Esophagus muscularis mucosa (tissue), 4 donors: Measurements from ENCODE around the gene POU3F1. TPM values are rescaled to one million over a fixed set of nuclear protein-coding genes. Genes with fewer than 3 reads are reported as not detected.
A peak's percentile ranks its signal among the peaks of the same experiment; 100 is the strongest.

Source experiments
- DNase-seq: peaks from one replicate; pipeline ENCODE4 v3.0.0-alpha.2; 2017; ENCODE audit errors: extremely low spot score
- H3K27ac ChIP-seq, 4 donors: fragments of 200-600 bp; sonication (generic); replicated peaks in 1 of 4; 1 replicate in 3 of 4; 2 replicates in 1 of 4; pipeline ENCODE4 v1.5.1; 2016 to 2019; ENCODE audit warnings: mild to moderate bottlenecking in 1 of 4
- H3K27me3 ChIP-seq, 4 donors: fragments of 200-600 bp; sonication (generic); one replicate each; pipeline versions ENCODE4 v1.5.1 to v1.6.0; 2016 to 2019
- H3K36me3 ChIP-seq, 4 donors: fragments of 200-600 bp; sonication (generic); one replicate each; pipeline ENCODE4 v1.5.1; 2016 to 2019
- H3K4me1 ChIP-seq, 4 donors: fragments of 200-600 bp; sonication (generic); one replicate each; pipeline ENCODE4 v1.5.1; 2016 to 2019
- H3K4me3 ChIP-seq, 4 donors: fragments of 200-600 bp; sonication (generic); 1 replicate in 2 of 4; 2 replicates in 2 of 4; pipeline ENCODE4 v1.5.1; 2016 to 2019; ENCODE audit warnings: mild to moderate bottlenecking in 4 of 4, moderate library complexity in 1 of 4
- H3K9me3 ChIP-seq, 4 donors: fragments of 200-600 bp; sonication (generic); 1 replicate in 3 of 4; 2 replicates in 1 of 4; pipeline ENCODE4 v1.5.1; 2016 to 2019
- EP300 ChIP-seq: sonication (generic); formaldehyde crosslinking; IDR thresholded peaks from one replicate; pipeline ENCODE4 v1.6.1; 2017; ENCODE audit warnings: antibody characterized with exemption
- POLR2A ChIP-seq: fragments of 450-650 bp; IDR thresholded peaks from one replicate; pipeline ENCODE4 v1.6.1; 2017; ENCODE audit warnings: antibody characterized with exemption, moderate library complexity, mild to moderate bottlenecking, low read depth
- POLR2AphosphoS5 ChIP-seq, 2 donors: sonication (generic); formaldehyde crosslinking; IDR thresholded peaks; one replicate each; pipeline ENCODE4 v1.6.1; 2017; ENCODE audit warnings: antibody characterized with exemption in 2 of 2
- WGBS: methylation state at CpG from one replicate; pipeline ENCODE4 v1.1.5; 2018; 5-methylcytosine and 5-hydroxymethylcytosine counted together
- intact Hi-C: fragments of 100-400 bp; cut with DNase I; formaldehyde crosslinking; loops from one replicate; pipeline ENCODE4 v1.15.1; 2023
- total RNA-seq, 4 donors: library from RNA; depleted of rRNA; stranded (reverse); fragments of >200 nt; gene quantifications; one replicate each; pipeline versions ENCODE4 v1.1.0 to v1.2.1, GENCODE V29; 2016
- TF ChIP-seq, protein P1 (sequence below), 3 experiments: fragments of 200-600 bp in 2 of 3; fragments of 450-650 bp in 1 of 3; sonication (generic) in 2 of 3; IDR thresholded peaks; one replicate each; pipeline ENCODE4 v1.5.1; 2017 to 2019; ENCODE audit warnings: antibody characterized with exemption in 3 of 3, mild to moderate bottlenecking in 2 of 3, moderate library complexity in 1 of 3

The POU3F1 gene
- total RNA-seq, 4 donors from 2014 or later: 0.29 to 1.3 (median 0.33) TPM; not detected in 1

DNA sequence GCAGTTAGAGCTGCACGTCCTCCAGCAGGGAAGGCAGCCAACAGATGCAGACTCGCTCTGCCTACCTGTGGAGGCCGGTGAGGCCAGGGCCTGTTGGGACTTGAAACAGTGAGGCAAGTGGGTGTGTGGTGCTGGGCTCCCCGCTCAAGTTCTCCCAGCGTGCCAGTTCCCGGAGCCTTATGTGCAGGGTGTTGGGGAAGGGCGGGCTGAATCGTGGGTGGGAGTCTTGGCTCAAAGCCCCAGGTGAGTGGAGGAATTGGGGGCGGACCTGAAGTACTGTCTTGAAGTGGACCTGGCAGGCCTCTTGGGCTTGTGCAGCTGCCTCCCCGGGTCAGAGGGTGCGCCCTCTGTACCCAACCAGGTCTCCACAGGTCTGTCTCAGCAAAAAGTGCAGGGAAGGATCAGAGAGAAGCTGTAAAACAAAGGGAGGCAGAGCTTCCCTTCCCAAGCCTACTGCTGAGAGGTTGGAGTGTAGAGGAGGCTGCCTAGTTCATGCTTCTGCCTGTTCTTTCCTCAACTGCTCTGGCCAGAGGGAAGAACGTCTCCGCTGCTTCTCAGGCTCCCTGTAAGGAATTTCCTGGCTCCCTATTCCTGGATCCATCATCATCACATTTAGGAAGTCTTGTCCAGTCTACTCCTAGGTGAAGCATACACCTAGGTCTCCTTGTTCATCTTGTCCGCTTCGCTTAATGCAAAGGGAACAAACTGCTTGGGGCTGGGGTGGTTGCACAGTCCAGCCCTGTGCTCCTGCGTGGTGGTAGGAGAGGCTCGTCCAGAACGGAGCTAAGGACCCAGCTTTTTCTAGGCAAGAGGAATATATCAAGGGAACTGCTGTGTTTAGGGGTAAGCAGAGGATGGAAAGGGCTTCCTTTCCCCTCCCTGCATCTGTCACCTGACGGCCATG is 19.1 kb downstream of the POU3F1 start:
- no peak for DNase-seq
- TF ChIP-seq EP300: no peak
- TF ChIP-seq, protein P1, sequence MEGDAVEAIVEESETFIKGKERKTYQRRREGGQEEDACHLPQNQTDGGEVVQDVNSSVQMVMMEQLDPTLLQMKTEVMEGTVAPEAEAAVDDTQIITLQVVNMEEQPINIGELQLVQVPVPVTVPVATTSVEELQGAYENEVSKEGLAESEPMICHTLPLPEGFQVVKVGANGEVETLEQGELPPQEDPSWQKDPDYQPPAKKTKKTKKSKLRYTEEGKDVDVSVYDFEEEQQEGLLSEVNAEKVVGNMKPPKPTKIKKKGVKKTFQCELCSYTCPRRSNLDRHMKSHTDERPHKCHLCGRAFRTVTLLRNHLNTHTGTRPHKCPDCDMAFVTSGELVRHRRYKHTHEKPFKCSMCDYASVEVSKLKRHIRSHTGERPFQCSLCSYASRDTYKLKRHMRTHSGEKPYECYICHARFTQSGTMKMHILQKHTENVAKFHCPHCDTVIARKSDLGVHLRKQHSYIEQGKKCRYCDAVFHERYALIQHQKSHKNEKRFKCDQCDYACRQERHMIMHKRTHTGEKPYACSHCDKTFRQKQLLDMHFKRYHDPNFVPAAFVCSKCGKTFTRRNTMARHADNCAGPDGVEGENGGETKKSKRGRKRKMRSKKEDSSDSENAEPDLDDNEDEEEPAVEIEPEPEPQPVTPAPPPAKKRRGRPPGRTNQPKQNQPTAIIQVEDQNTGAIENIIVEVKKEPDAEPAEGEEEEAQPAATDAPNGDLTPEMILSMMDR (IDR thresholded peaks at IDR 0.05): no peak
- Histone ChIP-seq H3K27me3 (no peaks in the 10 kb centered on the region), H3K4me1 (peaks cover 27 to 32% (median 28%) of the 10 kb centered on the region in 4 donors), H3K4me3 (no peak overlapping the region), H3K27ac (no peak overlapping the region), H3K36me3 (peaks cover 33 to 49% (median 48%) of the 10 kb centered on the region in 4 donors), H3K9me3 (no peaks in the 10 kb centered on the region)
- intact Hi-C loops: no loop called here
- WGBS: 92% methylated on average over 16 of the region's 19 CpGs

DNA sequence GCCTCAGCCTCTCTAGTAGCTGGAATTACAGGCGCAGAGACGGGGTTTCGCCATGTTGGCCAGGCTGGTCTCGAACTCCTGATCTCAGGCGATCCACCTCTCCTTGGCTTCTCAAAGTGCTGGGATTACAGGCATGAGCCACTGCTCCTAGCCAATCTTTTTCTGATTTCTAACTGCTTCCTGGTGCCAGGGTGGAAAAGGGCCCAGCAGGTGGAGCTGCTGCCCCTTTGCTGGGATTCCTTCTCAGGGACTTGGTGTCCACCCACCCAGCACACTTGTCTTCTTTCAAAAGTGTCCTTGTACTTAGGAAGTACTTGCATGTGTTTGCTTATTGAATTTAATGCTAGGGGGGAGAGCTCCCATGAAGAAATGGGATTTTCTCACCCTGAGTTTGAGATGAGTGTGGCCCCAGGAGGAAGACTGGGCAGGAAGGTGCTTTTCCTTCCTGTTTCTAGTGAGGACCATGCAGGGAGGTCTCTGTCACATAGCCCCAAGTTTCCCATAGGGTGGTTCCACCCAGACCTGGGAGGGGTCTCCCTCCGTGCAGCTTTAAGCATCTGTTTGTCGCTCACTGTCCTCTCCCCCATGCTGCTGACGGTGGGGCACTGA is 19.9 kb downstream of the POU3F1 start:
- H3K27me3 ChIP-seq: no peaks in the 10 kb centered on the region
- no peak overlapping the region for H3K27ac ChIP-seq
- intact Hi-C loops: no loop called here
- DNase-seq: no peak
- H3K9me3 ChIP-seq: no peaks in the 10 kb centered on the region
- 93% methylated on average over 5 of the region's 8 CpGs for WGBS
- H3K4me3 ChIP-seq: no peak overlapping the region
- TF ChIP-seq POLR2A: no peak
- TF ChIP-seq, protein P1 (IDR thresholded peaks at IDR 0.05): peak in 2 of 3 experiments; percentile 36 to 47
- H3K4me1 ChIP-seq: peaks cover 27 to 32% (median 28%) of the 10 kb centered on the region in 4 donors
- peaks cover 40 to 57% (median 56%) of the 10 kb centered on the region in 4 donors for H3K36me3 ChIP-seq

DNA sequence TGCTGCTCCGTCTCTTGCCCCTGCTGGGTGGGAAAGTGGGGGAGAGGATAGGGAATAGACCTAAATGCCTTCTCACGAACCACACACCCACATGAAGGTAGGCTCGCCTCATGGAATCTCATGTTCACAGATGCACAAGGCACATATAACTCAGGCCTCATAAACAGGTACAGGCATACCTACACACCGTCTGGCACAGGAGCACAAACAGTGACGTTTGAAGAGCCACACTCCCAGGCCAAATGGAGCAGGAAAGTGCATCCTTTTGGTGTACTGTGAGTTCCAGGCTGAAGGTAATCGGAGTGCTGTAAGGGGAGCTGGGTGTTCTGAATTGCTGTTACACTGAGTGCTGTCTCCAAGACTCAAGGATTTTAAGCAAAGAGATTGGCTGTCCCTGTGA is 20.9 kb downstream of the POU3F1 start:
- Histone ChIP-seq H3K4me1 (peaks cover 22 to 28% (median 23%) of the 10 kb centered on the region in 4 donors), H3K27ac (no peak overlapping the region), H3K27me3 (no peaks in the 10 kb centered on the region), H3K9me3 (no peaks in the 10 kb centered on the region), H3K36me3 (peaks cover 51 to 67% (median 66%) of the 10 kb centered on the region in 4 donors), H3K4me3 (no peak overlapping the region)
- intact Hi-C loops: no loop called here
- TF ChIP-seq EP300 (no peak), POLR2A (no peak), POLR2AphosphoS5 (IDR thresholded peaks at IDR 0.05) (no peak)
- TF ChIP-seq, protein P1 (IDR thresholded peaks at IDR 0.05): no peak
- no peak for DNase-seq
- WGBS: 89% methylated on average over 6 of the region's 6 CpGs

DNA sequence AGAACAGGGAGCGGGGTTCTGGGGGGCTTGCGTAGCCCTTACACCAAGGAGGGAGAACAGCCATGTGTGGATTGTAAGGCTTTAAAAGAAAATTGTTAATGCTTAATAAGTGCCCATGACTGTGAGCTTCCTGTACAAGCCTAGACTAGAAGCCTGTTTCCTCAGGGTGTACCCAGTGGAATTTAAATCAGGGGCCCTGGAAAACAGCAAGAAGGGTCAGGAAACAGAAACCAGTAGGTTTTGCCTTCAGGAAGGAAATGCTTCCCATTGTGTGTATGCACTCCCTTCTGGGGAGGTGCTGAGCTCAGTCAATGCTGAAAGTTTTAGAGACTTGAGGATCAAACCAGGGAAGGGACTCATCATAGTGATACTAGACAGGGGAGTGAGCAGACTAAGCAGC is 21.4 kb downstream of the POU3F1 start:
- Histone ChIP-seq H3K36me3 (peaks cover 55 to 71% (median 70%) of the 10 kb centered on the region in 4 donors), H3K9me3 (no peaks in the 10 kb centered on the region), H3K4me3 (no peak overlapping the region), H3K4me1 (peaks cover 18 to 24% (median 19%) of the 10 kb centered on the region in 4 donors), H3K27me3 (no peaks in the 10 kb centered on the region), H3K27ac (no peak overlapping the region)
- WGBS: 100% methylated on average over 2 of the region's 2 CpGs
- TF ChIP-seq POLR2AphosphoS5 (IDR thresholded peaks at IDR 0.05): no peak
- TF ChIP-seq, protein P1 (IDR thresholded peaks at IDR 0.05): no peak
- TF ChIP-seq POLR2A: no peak
- no peak for TF ChIP-seq EP300
- no peak for DNase-seq
- intact Hi-C loops: no loop called here
